GM23248 (cell line): ENCODE results near the gene MYOD1. TPM values are rescaled to one million over a fixed set of nuclear protein-coding genes. Genes with fewer than 3 reads are reported as not detected.

Experiments
- DNase-seq: peaks from one replicate; pipeline ENCODE4 v3.0.0-alpha.2; 2015
- H2AFZ ChIP-seq: fragments of 200-600 bp; sonication (generic); 2 replicates; pipeline ENCODE4 v1.6.1; 2016; ENCODE audit warnings: antibody characterized with exemption
- H3F3A ChIP-seq: fragments of 200-600 bp; sonication (generic); 2 replicates; pipeline ENCODE4 v1.6.1; 2016; ENCODE audit warnings: mild to moderate bottlenecking, antibody characterized with exemption, mixed run types; ENCODE audit not compliant: insufficient read depth
- H3K27ac ChIP-seq: fragments of 200-600 bp; sonication (generic); 2 replicates; pipeline ENCODE4 v1.5.1; 2016; ENCODE audit warnings: mild to moderate bottlenecking
- H3K27me3 ChIP-seq: fragments of 200-600 bp; sonication (generic); replicated peaks from 2 replicates; pipeline ENCODE4 v1.6.1; 2016; ENCODE audit warnings: mild to moderate bottlenecking; ENCODE audit not compliant: insufficient read depth
- H3K36me3 ChIP-seq: fragments of 200-600 bp; sonication (generic); 2 replicates; pipeline ENCODE4 v1.6.1; 2016; ENCODE audit warnings: low read depth, mild to moderate bottlenecking
- H3K4me1 ChIP-seq: fragments of 200-600 bp; sonication (generic); 2 replicates; pipeline ENCODE4 v1.6.1; 2016; ENCODE audit warnings: mild to moderate bottlenecking; ENCODE audit not compliant: insufficient read depth
- H3K4me2 ChIP-seq: fragments of 200-600 bp; sonication (generic); one replicate; pipeline ENCODE4 v1.6.1; 2016; ENCODE audit warnings: mild to moderate bottlenecking; ENCODE audit not compliant: unreplicated experiment
- H3K4me3 ChIP-seq: fragments of 200-600 bp; sonication (generic); 2 replicates; pipeline ENCODE4 v1.5.1; 2016; ENCODE audit warnings: mild to moderate bottlenecking
- H3K79me2 ChIP-seq: fragments of 200-600 bp; sonication (generic); 2 replicates; pipeline ENCODE4 v1.6.1; 2016; ENCODE audit warnings: mild to moderate bottlenecking; ENCODE audit not compliant: insufficient read depth
- H3K9ac ChIP-seq: fragments of 200-600 bp; sonication (generic); 2 replicates; pipeline ENCODE4 v1.6.1; 2016; ENCODE audit warnings: mild to moderate bottlenecking
- H3K9me2 ChIP-seq: fragments of 200-600 bp; sonication (generic); 2 replicates; pipeline ENCODE4 v1.6.1; 2016; ENCODE audit warnings: mixed run types, mild to moderate bottlenecking, moderate library complexity; ENCODE audit not compliant: insufficient read depth
- H3K9me3 ChIP-seq: fragments of 200-600 bp; sonication (generic); one replicate; pipeline ENCODE4 v1.6.1; 2017; ENCODE audit warnings: low read depth
- H4K20me1 ChIP-seq: fragments of 200-600 bp; sonication (generic); 2 replicates; pipeline ENCODE4 v1.6.0; 2016; ENCODE audit not compliant: insufficient read depth
- EZH2 ChIP-seq: fragments of 200-600 bp; sonication (generic); IDR thresholded peaks from 2 replicates; pipeline ENCODE4 v1.6.1; 2018; ENCODE audit warnings: antibody characterized with exemption, mild to moderate bottlenecking; ENCODE audit not compliant: insufficient read depth, poor library complexity, severe bottlenecking
- EZH2phosphoT487 ChIP-seq: fragments of 200-600 bp; sonication (generic); IDR thresholded peaks from 2 replicates; pipeline ENCODE4 v1.6.1; 2018; ENCODE audit warnings: antibody characterized with exemption, moderate library complexity, mild to moderate bottlenecking, low read depth; ENCODE audit not compliant: insufficient read depth
- WGBS, 2 experiments: methylation state at CpG; one replicate each; pipeline ENCODE4 v1.1.6; 2015 to 2017; ENCODE audit warnings: low lambda C conversion rate in 2 of 2, low coverage in 1 of 2; ENCODE audit errors: missing lambda C conversion rate in 2 of 2; 5-methylcytosine and 5-hydroxymethylcytosine counted together
- in situ Hi-C: fragments of 300-500 bp; cut with MboI; formaldehyde crosslinking; loops from 2 replicates; pipeline ENCODE4 v1.15.0; 2020
- polyA plus RNA-seq: library from polyadenylated mRNA; unstranded; fragments of >200 nt; fragmentation: Nextera tagmentation; extraction: Ambion mirVana; gene quantifications from 2 replicates; pipeline ENCODE4 v1.2.1, GENCODE V29; 2016
- total RNA-seq: library from RNA; depleted of rRNA; stranded (reverse); fragments of >200 nt; shearing (Covaris generic); gene quantifications from 2 replicates; pipeline ENCODE4 v1.2.3, GENCODE V29; 2014

Gene MYOD1
- total and polyA plus RNA-seq, 2 experiments from 2014 or later: not detected

DNA sequence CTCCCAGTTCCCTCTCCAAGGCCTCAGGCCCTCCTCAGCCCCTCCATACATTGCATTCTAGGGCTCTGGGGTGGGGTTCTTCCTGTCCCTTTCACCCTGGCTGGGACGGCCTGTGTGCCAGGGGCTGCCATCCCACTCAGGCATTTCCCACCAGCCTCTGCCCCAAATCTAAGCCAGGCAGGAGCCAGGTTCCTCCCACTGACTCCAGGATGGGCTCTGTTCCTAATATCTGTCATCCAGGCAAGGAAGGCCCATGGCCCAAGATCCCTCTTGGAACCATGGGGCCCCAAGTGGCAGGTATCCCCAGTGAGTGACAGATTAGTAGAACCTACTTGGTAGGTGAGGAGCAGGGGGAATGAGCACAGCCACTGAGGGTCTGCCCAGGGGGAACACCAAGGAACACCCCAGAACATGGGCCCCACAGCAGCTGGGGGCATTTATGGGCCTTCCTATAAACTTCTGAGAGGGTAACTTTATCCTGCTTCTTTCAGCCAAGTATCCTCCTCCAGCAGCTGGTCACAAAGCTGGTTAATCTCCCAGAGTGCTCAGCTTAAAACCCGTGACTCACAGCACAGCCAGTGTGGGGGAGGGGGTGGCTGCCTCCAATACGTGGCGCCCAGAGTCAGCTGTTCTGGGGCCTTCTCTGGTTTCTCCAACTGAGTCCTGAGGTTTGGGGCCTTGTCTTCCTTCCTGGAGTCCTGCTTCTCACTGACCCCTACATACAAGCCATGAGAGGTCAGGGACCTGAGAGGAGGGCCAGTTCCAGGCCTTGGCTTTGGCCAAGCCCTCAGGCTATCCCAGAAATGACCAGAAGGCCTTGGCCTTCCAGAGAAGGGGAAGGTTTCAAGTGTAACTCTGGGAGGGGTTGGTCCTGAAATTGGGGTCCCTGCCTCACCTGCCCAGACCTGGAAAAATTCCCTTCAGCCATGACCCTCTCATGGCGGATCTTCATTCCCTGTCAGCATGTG is 19.9 kb upstream of the MYOD1 start:
- no peaks in the 10 kb centered on the region for H3F3A ChIP-seq
- peaks cover 29% of the 10 kb centered on the region for H3K27me3 ChIP-seq
- no peak overlapping the region for H3K4me2 ChIP-seq
- H3K9ac ChIP-seq: no peak overlapping the region
- H3K36me3 ChIP-seq: no peaks in the 10 kb centered on the region
- no peaks in the 10 kb centered on the region for H3K9me2 ChIP-seq
- H3K4me1 ChIP-seq: no peaks in the 10 kb centered on the region
- H4K20me1 ChIP-seq: no peaks in the 10 kb centered on the region
- peak; percentile 38 for DNase-seq
- H3K79me2 ChIP-seq: no peaks in the 10 kb centered on the region
- no peak for TF ChIP-seq EZH2phosphoT487
- TF ChIP-seq EZH2: no peak
- 43 to 53% methylated on average over 5 of the region's 5 CpGs for WGBS, 2 experiments
- H3K4me3 ChIP-seq: no peak overlapping the region
- H3K27ac ChIP-seq: no peak overlapping the region
- H2AFZ ChIP-seq: no peak overlapping the region
- in situ Hi-C loops: no loop called here
- no peaks in the 10 kb centered on the region for H3K9me3 ChIP-seq

DNA sequence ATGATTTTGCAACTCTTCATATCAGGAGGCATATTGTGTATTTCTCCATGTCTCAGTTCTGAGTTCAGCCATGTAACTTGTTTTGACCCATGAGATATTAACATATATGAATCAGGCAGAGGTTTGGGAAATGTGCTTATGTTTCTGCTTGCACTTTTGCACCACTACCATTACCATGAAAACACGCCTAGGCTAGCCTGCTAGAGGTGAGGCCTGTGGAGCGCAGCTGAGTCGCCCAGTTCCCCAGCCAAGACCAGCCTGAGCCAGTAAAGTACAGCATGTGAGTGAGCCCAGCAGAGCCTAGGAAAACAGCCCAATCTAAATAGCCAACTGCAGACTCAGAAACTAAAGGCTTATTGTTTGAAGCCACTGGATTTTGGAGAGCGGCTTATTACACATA is 18.4 kb upstream of the MYOD1 start:
- 66 to 74% methylated on average over 4 of the region's 4 CpGs for WGBS, 2 experiments
- no peaks in the 10 kb centered on the region for H3F3A ChIP-seq
- no peak overlapping the region for H2AFZ ChIP-seq

DNA sequence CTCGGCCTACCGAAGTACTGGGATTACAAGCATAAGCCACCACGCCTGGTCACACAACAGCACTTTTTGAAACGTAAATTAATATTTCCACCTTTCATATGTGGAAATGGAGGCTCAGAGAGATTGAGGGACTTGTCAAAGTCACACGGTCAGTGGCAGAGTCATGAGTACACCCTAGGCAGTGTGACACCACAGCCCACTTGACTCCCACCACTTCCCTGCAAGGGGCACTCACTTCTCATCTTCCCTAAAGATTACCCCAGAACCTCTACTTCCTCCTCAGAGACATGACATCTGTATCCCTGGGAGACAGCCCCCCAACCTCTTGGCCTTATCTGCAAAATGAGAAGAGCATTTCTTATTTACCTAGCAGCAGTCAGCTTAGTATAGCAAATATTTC is 16.5 kb upstream of the MYOD1 start:
- no peak for DNase-seq
- 33 to 38% methylated on average over 5 of the region's 5 CpGs for WGBS, 2 experiments
- Histone ChIP-seq H3K4me2 (no peak overlapping the region), H3K9ac (no peak overlapping the region), H3K9me2 (no peaks in the 10 kb centered on the region), H3F3A (no peaks in the 10 kb centered on the region), H3K27ac (no peak overlapping the region), H3K9me3 (no peaks in the 10 kb centered on the region), H2AFZ (no peak overlapping the region), H3K36me3 (no peaks in the 10 kb centered on the region), H3K27me3 (peaks cover 10% of the 10 kb centered on the region; the same call in 1 of the 2 replicates), H3K79me2 (no peaks in the 10 kb centered on the region), H3K4me1 (no peaks in the 10 kb centered on the region), H4K20me1 (no peaks in the 10 kb centered on the region), H3K4me3 (no peak overlapping the region)
- TF ChIP-seq EZH2phosphoT487 (no peak), EZH2 (no peak)
- in situ Hi-C loops: no loop called here

More for the DNA sequence above, 18.4 kb upstream of the MYOD1 start:
- no peaks in the 10 kb centered on the region for H3K4me1 ChIP-seq
- H3K27ac ChIP-seq: no peak overlapping the region
- H3K9me3 ChIP-seq: no peaks in the 10 kb centered on the region
- no peak overlapping the region for H3K4me3 ChIP-seq
- in situ Hi-C loops: no loop called here
- no peak for TF ChIP-seq EZH2
- TF ChIP-seq EZH2phosphoT487: no peak
- H3K36me3 ChIP-seq: no peaks in the 10 kb centered on the region
- H3K4me2 ChIP-seq: no peak overlapping the region
- peaks cover 21% of the 10 kb centered on the region for H3K27me3 ChIP-seq
- H3K79me2 ChIP-seq: no peaks in the 10 kb centered on the region
- DNase-seq: no peak
- no peaks in the 10 kb centered on the region for H4K20me1 ChIP-seq
- H3K9ac ChIP-seq: no peak overlapping the region
- H3K9me2 ChIP-seq: no peaks in the 10 kb centered on the region

DNA sequence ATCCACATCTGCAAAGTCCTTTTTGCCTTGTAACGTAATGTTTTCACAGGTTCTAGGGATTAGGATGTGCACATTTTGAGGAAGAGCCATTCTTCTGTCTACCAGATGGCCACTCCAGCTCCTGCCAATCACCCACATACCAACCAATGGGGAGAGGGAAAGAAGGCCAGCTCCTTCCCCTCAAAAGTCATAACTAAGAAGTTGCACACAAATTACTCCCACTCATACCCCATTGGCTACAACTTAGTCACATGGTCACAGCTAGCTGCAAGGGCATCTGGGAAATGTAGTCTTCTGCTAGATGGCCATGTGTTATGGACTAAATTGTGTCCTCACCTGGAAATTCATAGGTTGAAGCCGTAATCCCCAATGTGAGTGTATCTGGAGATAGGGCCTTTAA is 15.4 kb upstream of the MYOD1 start:
- no peak overlapping the region for H3K4me2 ChIP-seq
- H2AFZ ChIP-seq: no peak overlapping the region
- no peak overlapping the region for H3K4me3 ChIP-seq
- peak; percentile 32 for DNase-seq
- H3K9me3 ChIP-seq: no peaks in the 10 kb centered on the region
- in situ Hi-C loops: no loop called here
- H3K36me3 ChIP-seq: no peaks in the 10 kb centered on the region
- H3K9ac ChIP-seq: no peak overlapping the region
- TF ChIP-seq EZH2 (no peak), EZH2phosphoT487 (no peak)
- H3K79me2 ChIP-seq: no peaks in the 10 kb centered on the region
- 50 to 55% methylated on average over 2 of the region's 2 CpGs for WGBS, 2 experiments
- no peaks in the 10 kb centered on the region for H3F3A ChIP-seq
- H4K20me1 ChIP-seq: no peaks in the 10 kb centered on the region
- peaks cover 8% of the 10 kb centered on the region; the same call in 1 of the 2 replicates for H3K27me3 ChIP-seq
- H3K27ac ChIP-seq: no peak overlapping the region
- H3K9me2 ChIP-seq: no peaks in the 10 kb centered on the region
- H3K4me1 ChIP-seq: no peaks in the 10 kb centered on the region
